CD14-positive monocyte (primary cell): ENCODE results near the gene ROR1. TPM values are rescaled to one million over a fixed set of nuclear protein-coding genes. Genes with fewer than 3 reads are reported as not detected.

Experiments
- DNase-seq, 3 donors: peaks; one replicate each; pipeline ENCODE4 v3.0.0-alpha.2; 2011 to 2022
- H2AFZ ChIP-seq: 2 replicates; pipeline ENCODE4 v1.6.0; 2012; ENCODE audit warnings: mild to moderate bottlenecking, low read depth, low read length, inconsistent platforms; ENCODE audit not compliant: insufficient read depth, poor library complexity, severe bottlenecking
- H3K27ac ChIP-seq, 2 donors: 1 replicate in 1 of 2; 2 replicates in 1 of 2; pipeline ENCODE4 v1.5.1; 2012 to 2013; ENCODE audit warnings: low read length in 2 of 2, control low read depth in 1 of 2, inconsistent platforms in 1 of 2, low read depth in 1 of 2, mild to moderate bottlenecking in 1 of 2
- H3K27me3 ChIP-seq, 2 donors: one replicate each; pipeline versions ENCODE4 v1.6.0 to v1.6.1; 2011 to 2013; ENCODE audit warnings: low read length in 2 of 2; ENCODE audit not compliant: control insufficient read depth in 2 of 2, insufficient read depth in 2 of 2
- H3K36me3 ChIP-seq, 2 donors: replicated peaks in 1 of 2; 1 replicate in 1 of 2; 2 replicates in 1 of 2; pipeline versions ENCODE4 v1.5.1 to v1.6.1; 2012 to 2013; ENCODE audit warnings: low read length in 2 of 2, control low read depth in 1 of 2, inconsistent platforms in 1 of 2, mild to moderate bottlenecking in 1 of 2; ENCODE audit not compliant: insufficient read depth in 2 of 2, control insufficient read depth in 1 of 2
- H3K4me1 ChIP-seq, 2 donors: 1 replicate in 1 of 2; 2 replicates in 1 of 2; pipeline versions ENCODE4 v1.5.1 to v1.6.1; 2012 to 2013; ENCODE audit warnings: low read length in 2 of 2, control low read depth in 1 of 2, inconsistent platforms in 1 of 2, mild to moderate bottlenecking in 1 of 2, moderate library complexity in 1 of 2; ENCODE audit not compliant: insufficient read depth in 2 of 2, control insufficient read depth in 1 of 2
- H3K4me2 ChIP-seq: replicated peaks from 2 replicates; pipeline ENCODE3; 2012; ENCODE audit warnings: low read length, moderate library complexity, mild to moderate bottlenecking; ENCODE audit not compliant: poor library complexity, severe bottlenecking; ENCODE audit errors: extremely low read depth
- H3K4me3 ChIP-seq, 3 experiments: fragments of 200-600 bp in 1 of 3; sonication (generic) in 1 of 3; replicated peaks in 1 of 3; 1 replicate in 2 of 3; 2 replicates in 1 of 3; pipeline ENCODE4 v1.5.1; 2011 to 2013; ENCODE audit warnings: low read length in 3 of 3, mild to moderate bottlenecking in 3 of 3, control low read depth in 2 of 3, low read depth in 2 of 3, inconsistent platforms in 1 of 3, moderate library complexity in 1 of 3
- H3K79me2 ChIP-seq: 2 replicates; pipeline ENCODE4 v1.6.0; 2012; ENCODE audit warnings: mild to moderate bottlenecking, control low read depth, inconsistent platforms, low read length, moderate library complexity; ENCODE audit not compliant: insufficient read depth
- H3K9ac ChIP-seq: 2 replicates; pipeline ENCODE4 v1.6.0; 2017; ENCODE audit warnings: low read length, mild to moderate bottlenecking; ENCODE audit not compliant: insufficient read depth, poor library complexity, severe bottlenecking
- H3K9me3 ChIP-seq, 2 donors: replicated peaks in 1 of 2; 1 replicate in 1 of 2; 2 replicates in 1 of 2; pipeline versions ENCODE4 v1.5.1 to v1.6.1; 2012 to 2013; ENCODE audit warnings: low read length in 2 of 2, control low read depth in 1 of 2; ENCODE audit not compliant: control insufficient read depth in 1 of 2, insufficient read depth in 1 of 2
- H4K20me1 ChIP-seq: 2 replicates; pipeline ENCODE4 v1.6.0; 2012; ENCODE audit warnings: mild to moderate bottlenecking, low read length, control low read depth, moderate library complexity; ENCODE audit not compliant: insufficient read depth
- H3K27ac Mint-ChIP-seq, 7 donors: one replicate each; pipeline ENCODE4 v1.8.0; 2020; ENCODE audit warnings: mild to moderate bottlenecking in 7 of 7, mixed read lengths in 7 of 7, moderate library complexity in 6 of 7, inconsistent platforms in 2 of 7
- H3K27me3 Mint-ChIP-seq, 3 donors: one replicate each; pipeline ENCODE4 v1.8.0; 2021 to 2022; ENCODE audit warnings: low read depth in 3 of 3, mild to moderate bottlenecking in 3 of 3, mixed read lengths in 3 of 3, moderate library complexity in 3 of 3, inconsistent platforms in 1 of 3
- H3K36me3 Mint-ChIP-seq, 2 donors: one replicate each; pipeline ENCODE4 v1.8.0; 2020; ENCODE audit warnings: mixed read lengths in 2 of 2, inconsistent platforms in 1 of 2, mild to moderate bottlenecking in 1 of 2
- H3K4me1 Mint-ChIP-seq: one replicate; pipeline ENCODE4 v1.8.0; 2020; ENCODE audit warnings: mild to moderate bottlenecking, mixed read lengths
- H3K4me3 Mint-ChIP-seq, 2 donors: one replicate each; pipeline ENCODE4 v1.8.0; 2020; ENCODE audit warnings: mild to moderate bottlenecking in 2 of 2, mixed read lengths in 2 of 2, moderate library complexity in 1 of 2
- H3K9me3 Mint-ChIP-seq, 7 donors: one replicate each; pipeline ENCODE4 v1.8.0; 2020 to 2022; ENCODE audit warnings: mixed read lengths in 7 of 7, mild to moderate bottlenecking in 6 of 7, moderate library complexity in 6 of 7, inconsistent platforms in 2 of 7
- WGBS: methylation state at CpG from one replicate; pipeline ENCODE4 v1.1.5; 2013; ENCODE audit warnings: missing lambda C conversion rate; ENCODE audit not compliant: insufficient coverage; 5-methylcytosine and 5-hydroxymethylcytosine counted together
- intact Hi-C, 2 donors: fragments of 100-400 bp; cut with micrococcal nuclease; formaldehyde crosslinking; loops; one replicate each; pipeline versions ENCODE4 v1.15.0 to v1.15.1; 2023
- polyA plus RNA-seq, 3 donors: library from polyadenylated mRNA; depleted of rRNA in 1 of 3; unstranded in 2 of 3; stranded (reverse) in 1 of 3; fragments of 300-500 nt in 2 of 3; fragments of >200 nt in 1 of 3; fragmentation: Illumina TruSeq in 2 of 3; gene quantifications; 1 replicate in 2 of 3; 2 replicates in 1 of 3; pipeline ENCODE4 v1.2.3, GENCODE V29; 2012 to 2021
- TF ChIP-seq, protein P1 (sequence below): fragments of 200-600 bp; IDR thresholded peaks from one replicate; pipeline ENCODE4 v1.8.0; 2022; ENCODE audit warnings: antibody characterized with exemption, mild to moderate bottlenecking

ROR1 gene
- polyA plus RNA-seq, 3 donors, result not detected

DNA sequence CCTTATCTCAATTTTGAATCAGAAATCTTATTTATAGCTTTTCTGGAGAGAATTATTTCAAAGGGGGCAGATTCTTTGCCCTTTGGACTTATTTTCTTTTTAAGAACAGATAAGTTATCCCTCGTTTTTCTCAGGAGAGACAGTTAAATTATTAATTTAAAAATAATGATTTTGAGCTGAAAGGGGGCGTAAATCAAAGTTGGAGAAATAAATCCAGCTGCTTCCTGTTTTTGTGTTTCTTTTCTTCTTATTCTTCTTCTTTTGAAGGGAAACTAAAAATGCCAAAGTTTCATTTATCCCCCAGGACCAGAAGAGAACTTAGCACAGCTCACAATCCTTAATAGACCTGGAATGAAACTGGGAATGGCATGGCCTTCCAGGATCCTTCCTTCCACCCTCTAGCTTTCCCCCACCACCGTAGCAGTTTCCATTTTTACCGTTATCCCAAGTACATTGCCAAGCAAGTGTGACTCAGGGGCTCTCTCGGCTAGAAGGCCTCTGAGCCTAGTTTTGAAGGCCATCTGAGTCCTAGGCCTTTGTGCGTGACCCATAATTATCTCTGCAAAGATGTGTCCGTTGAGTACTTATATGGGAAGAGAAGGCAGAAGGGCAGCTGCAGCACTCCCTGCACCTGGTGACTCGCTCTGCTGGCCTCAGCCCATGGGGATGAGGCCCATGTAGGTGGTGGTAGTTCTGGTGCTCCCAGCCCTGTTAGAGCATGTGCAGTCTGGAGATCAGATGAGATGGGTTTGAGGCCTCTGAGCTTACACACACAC lies 181.7 kb downstream of the ROR1 start:
- TF ChIP-seq, protein P1, sequence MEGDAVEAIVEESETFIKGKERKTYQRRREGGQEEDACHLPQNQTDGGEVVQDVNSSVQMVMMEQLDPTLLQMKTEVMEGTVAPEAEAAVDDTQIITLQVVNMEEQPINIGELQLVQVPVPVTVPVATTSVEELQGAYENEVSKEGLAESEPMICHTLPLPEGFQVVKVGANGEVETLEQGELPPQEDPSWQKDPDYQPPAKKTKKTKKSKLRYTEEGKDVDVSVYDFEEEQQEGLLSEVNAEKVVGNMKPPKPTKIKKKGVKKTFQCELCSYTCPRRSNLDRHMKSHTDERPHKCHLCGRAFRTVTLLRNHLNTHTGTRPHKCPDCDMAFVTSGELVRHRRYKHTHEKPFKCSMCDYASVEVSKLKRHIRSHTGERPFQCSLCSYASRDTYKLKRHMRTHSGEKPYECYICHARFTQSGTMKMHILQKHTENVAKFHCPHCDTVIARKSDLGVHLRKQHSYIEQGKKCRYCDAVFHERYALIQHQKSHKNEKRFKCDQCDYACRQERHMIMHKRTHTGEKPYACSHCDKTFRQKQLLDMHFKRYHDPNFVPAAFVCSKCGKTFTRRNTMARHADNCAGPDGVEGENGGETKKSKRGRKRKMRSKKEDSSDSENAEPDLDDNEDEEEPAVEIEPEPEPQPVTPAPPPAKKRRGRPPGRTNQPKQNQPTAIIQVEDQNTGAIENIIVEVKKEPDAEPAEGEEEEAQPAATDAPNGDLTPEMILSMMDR, result no peak
- Mint-ChIP-seq H3K4me3 (no peak overlapping the region), H3K9me3 (peaks cover 7 to 27% (median 21%) of the 10 kb centered on the region in 7 donors), H3K36me3 (no peaks in the 10 kb centered on the region), H3K27me3 (peaks cover 0 to 3% (median 0%) of the 10 kb centered on the region in 3 donors), H3K4me1 (no peaks in the 10 kb centered on the region), H3K27ac (no peak overlapping the region)
- H2AFZ ChIP-seq, result no peak overlapping the region
- DNase-seq, result no peak
- 90% methylated on average over 4 of the region's 8 CpGs for WGBS
- no peak overlapping the region for H3K9ac ChIP-seq
- no peaks in the 10 kb centered on the region for H3K4me1 ChIP-seq
- H3K36me3 ChIP-seq, result no peaks in the 10 kb centered on the region
- no peak overlapping the region for H3K4me2 ChIP-seq
- intact Hi-C loops, result no loop called here
- no peaks in the 10 kb centered on the region for H4K20me1 ChIP-seq
- no peaks in the 10 kb centered on the region for H3K79me2 ChIP-seq
- H3K27me3 ChIP-seq, result no peaks in the 10 kb centered on the region
- H3K4me3 ChIP-seq, result no peak overlapping the region
- H3K27ac ChIP-seq, result no peak overlapping the region
- H3K9me3 ChIP-seq, result peaks cover 11 to 13% of the 10 kb centered on the region in 2 donors

DNA sequence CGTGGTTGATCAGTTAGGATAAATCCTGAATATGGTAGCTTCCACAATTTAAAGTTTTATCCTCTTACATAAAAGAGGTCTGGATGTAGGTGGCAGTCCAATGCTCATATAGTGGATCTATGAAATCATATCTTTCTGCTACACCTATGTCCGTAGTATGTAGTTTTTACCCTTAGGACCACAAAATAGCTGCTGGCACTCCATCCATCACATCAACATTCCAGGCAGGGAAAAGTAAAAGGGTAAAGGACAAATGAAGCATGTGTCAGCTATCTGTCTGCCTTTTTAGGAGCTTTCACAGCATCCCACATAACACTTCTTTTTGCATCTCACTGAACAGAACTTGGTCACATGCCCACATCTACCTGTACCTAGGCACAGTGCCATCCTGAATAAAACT lies 184.7 kb downstream of the ROR1 start:
- WGBS, result no CpG with 5 or more reads among the region's 2 CpGs
- no peak overlapping the region for H3K4me3 ChIP-seq

More for the DNA sequence above, 184.7 kb downstream of the ROR1 start:
- TF ChIP-seq, protein P1, result no peak
- no peak overlapping the region for H3K27ac ChIP-seq
- no peaks in the 10 kb centered on the region for H3K36me3 ChIP-seq
- no peak overlapping the region for H3K9ac ChIP-seq
- no peak for DNase-seq
- peaks cover 6 to 25% (median 20%) of the 10 kb centered on the region in 7 donors for H3K9me3 Mint-ChIP-seq
- H3K27ac Mint-ChIP-seq, result no peak overlapping the region
- H4K20me1 ChIP-seq, result no peaks in the 10 kb centered on the region
- no peaks in the 10 kb centered on the region for H3K27me3 Mint-ChIP-seq
- intact Hi-C loops, result no loop called here
- no peaks in the 10 kb centered on the region for H3K27me3 ChIP-seq
- H3K4me3 Mint-ChIP-seq, result no peak overlapping the region
- no peaks in the 10 kb centered on the region for H3K4me1 Mint-ChIP-seq
- no peaks in the 10 kb centered on the region for H3K4me1 ChIP-seq
- no peaks in the 10 kb centered on the region for H3K36me3 Mint-ChIP-seq
- no peak overlapping the region for H3K4me2 ChIP-seq
- H3K9me3 ChIP-seq, result peaks cover 8 to 12% of the 10 kb centered on the region in 2 donors
- no peak overlapping the region for H2AFZ ChIP-seq
- H3K79me2 ChIP-seq, result no peaks in the 10 kb centered on the region
